Effector memory CD8-positive, alpha-beta T cell (primary cell): Measurements from ENCODE around the gene COMMD6.

Experiments used
- ATAC-seq: fragments of 150-1000 bp; cut with Tn5 transposase; replicated peaks from 2 replicates; pipeline ENCODE4 v1.10.0; 2021; ENCODE audit warnings: mild to moderate bottlenecking, moderate library complexity
- DNase-seq, 3 experiments: peaks; one replicate each; pipeline ENCODE4 v3.0.0; 2021
- H3K27ac Mint-ChIP-seq, 2 donors: one replicate each; pipeline ENCODE4 v1.8.0; 2022; ENCODE audit warnings: mild to moderate bottlenecking in 2 of 2, mixed read lengths in 2 of 2, moderate library complexity in 2 of 2
- H3K27me3 Mint-ChIP-seq, 2 donors: one replicate each; pipeline ENCODE4 v1.8.0; 2022; ENCODE audit warnings: mixed read lengths in 2 of 2
- H3K36me3 Mint-ChIP-seq: one replicate; pipeline ENCODE4 v1.8.0; 2022; ENCODE audit warnings: mild to moderate bottlenecking, moderate library complexity, mixed read lengths; ENCODE audit not compliant: insufficient read depth
- H3K4me1 Mint-ChIP-seq, 2 donors: one replicate each; pipeline ENCODE4 v1.8.0; 2022; ENCODE audit warnings: low read depth in 2 of 2, mixed read lengths in 2 of 2
- H3K4me3 Mint-ChIP-seq, 2 donors: one replicate each; pipeline ENCODE4 v1.8.0; 2022; ENCODE audit warnings: mild to moderate bottlenecking in 2 of 2, mixed read lengths in 2 of 2, moderate library complexity in 2 of 2
- H3K9me3 Mint-ChIP-seq, 2 donors: one replicate each; pipeline ENCODE4 v1.8.0; 2022; ENCODE audit warnings: mixed read lengths in 2 of 2
- total RNA-seq, 9 experiments: gene quantifications; one replicate each; lab custom pipeline; 2026; lab: John Stamatoyannopoulos, UW

Gene COMMD6
- 26.7 to 73.2 (median 35.0) reads per million in 9 experiments for total RNA-seq

GRCh38 chr13:75537401-75538365, at the start of gene COMMD6:
COMMD6 (minus strand) TSS chr13:75537841; CDS start chr13:75537805, 36 bp downstream.
- H3K9me3 Mint-ChIP-seq, result no peaks in the 10 kb centered on the region
- peaks cover 13% of the 10 kb centered on the region for H3K36me3 Mint-ChIP-seq
- peak within 1 kb of the TSS; percentile 91 to 96 for H3K27ac Mint-ChIP-seq
- H3K4me1 Mint-ChIP-seq, result peaks cover 30 to 37% of the 10 kb centered on the region in 2 donors
- H3K4me3 Mint-ChIP-seq, result peak within 1 kb of the TSS; percentile 95 to 99
- peak; percentile 49 to 60 (median 54) for DNase-seq
- peak; percentile 93 for ATAC-seq
- no peaks in the 10 kb centered on the region for H3K27me3 Mint-ChIP-seq

DNA sequence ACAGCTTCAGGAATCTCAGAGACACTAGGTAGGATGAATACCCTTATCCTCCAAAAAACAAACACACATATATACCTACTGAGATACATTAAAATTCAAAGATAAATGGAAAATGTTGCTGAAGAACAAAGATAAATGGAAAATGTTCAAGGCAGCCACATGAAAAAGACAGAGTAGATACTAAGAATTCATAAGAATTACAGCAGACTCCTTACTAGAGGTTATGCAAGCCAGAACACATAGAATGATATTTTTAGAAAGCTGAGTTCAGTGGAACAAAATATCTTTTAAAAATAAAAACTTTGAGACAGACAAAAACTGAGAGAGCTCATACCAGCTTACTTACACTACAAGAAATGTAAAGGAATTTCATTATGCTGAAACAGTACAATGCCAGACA, 47.5 kb upstream of the COMMD6 start:
- no peak overlapping the region for H3K4me3 Mint-ChIP-seq
- H3K36me3 Mint-ChIP-seq, result peaks cover 11% of the 10 kb centered on the region

DNA sequence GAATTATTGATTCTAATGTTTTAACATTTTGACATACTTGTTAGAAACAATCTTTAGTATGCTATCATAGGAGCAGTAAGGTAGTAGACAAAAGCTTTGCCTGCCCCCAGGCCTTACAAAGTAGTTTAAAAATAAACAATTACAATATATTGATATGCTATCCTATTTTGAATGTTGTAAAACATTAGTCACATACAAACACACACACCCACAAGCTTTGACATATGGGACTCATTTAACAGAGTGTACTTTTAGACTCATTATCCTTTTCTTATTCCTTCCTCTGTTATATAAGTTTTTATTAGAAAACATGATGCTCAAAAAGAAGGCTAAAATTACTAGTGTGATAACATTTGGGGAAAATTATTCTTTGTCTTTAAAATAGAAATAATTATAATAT, 45.5 kb upstream of the COMMD6 start:
- no peak overlapping the region for H3K4me3 Mint-ChIP-seq
- peaks cover 2 to 7% of the 10 kb centered on the region in 2 donors for H3K9me3 Mint-ChIP-seq

More for the DNA sequence above, 47.5 kb upstream of the COMMD6 start:
- no peaks in the 10 kb centered on the region for H3K27me3 Mint-ChIP-seq
- no peaks in the 10 kb centered on the region for H3K4me1 Mint-ChIP-seq
- no peak overlapping the region for H3K27ac Mint-ChIP-seq
- ATAC-seq (no peak), DNase-seq (no peak)
- peaks cover 2 to 7% of the 10 kb centered on the region in 2 donors for H3K9me3 Mint-ChIP-seq

GRCh38 chr13:75581874-75582640, 44.4 kb upstream of the COMMD6 start:
- DNase-seq (no peak), ATAC-seq (no peak)
- Mint-ChIP-seq H3K4me1 (no peaks in the 10 kb centered on the region), H3K27ac (no peak overlapping the region), H3K9me3 (peaks cover 2 to 7% of the 10 kb centered on the region in 2 donors), H3K27me3 (no peaks in the 10 kb centered on the region), H3K36me3 (peaks cover 11% of the 10 kb centered on the region), H3K4me3 (no peak overlapping the region)

More for the DNA sequence above, 45.5 kb upstream of the COMMD6 start:
- Mint-ChIP-seq H3K27ac (no peak overlapping the region), H3K4me1 (no peaks in the 10 kb centered on the region), H3K36me3 (peaks cover 11% of the 10 kb centered on the region), H3K27me3 (no peaks in the 10 kb centered on the region)
- DNase-seq, result no peak
- no peak for ATAC-seq

DNA sequence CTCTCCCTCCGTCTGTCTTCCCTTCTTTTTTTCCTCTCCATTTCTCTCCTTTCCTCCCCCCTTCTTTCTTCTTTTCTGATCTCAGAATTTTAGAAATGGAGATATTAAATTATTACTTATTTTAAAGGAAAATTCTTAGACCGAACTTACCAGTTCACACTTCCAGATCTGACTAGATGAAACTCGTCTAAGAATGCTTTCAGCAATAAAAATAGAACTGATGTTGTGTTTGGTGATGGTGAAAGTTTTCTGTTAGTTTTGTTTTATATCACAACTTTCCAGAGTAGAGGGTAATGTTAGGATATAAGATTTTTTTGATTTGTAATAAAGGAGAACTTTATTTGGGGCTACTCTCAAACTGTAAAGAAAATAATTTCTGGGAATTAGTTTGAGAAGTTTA, 41.9 kb upstream of the COMMD6 start:
- no peaks in the 10 kb centered on the region for H3K4me1 Mint-ChIP-seq

DNA sequence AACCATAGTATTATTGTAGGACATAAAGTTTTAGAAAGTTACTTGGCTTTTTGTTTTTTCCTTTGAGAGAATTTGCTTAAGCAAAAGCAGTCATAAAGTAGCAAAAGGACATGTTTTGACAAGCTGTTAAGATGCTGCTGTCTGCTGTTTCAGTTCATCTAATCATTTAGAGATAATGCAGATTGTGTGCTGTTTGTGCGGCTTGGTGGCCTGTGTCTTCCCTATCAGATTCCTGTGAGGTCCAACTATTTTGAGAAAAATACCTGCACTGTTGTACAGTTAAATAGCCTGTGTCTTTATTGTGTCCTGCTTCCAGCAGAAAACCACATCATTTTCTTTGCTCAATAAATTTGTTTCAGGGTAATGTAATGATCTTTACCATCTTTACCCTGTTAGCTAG, 31.9 kb upstream of the COMMD6 start:
- H3K4me3 Mint-ChIP-seq, result no peak overlapping the region
- H3K27me3 Mint-ChIP-seq, result no peaks in the 10 kb centered on the region
- peaks cover 38% of the 10 kb centered on the region for H3K36me3 Mint-ChIP-seq
- no peaks in the 10 kb centered on the region for H3K9me3 Mint-ChIP-seq
- H3K27ac Mint-ChIP-seq, result no peak overlapping the region
- ATAC-seq, result no peak
- DNase-seq, result no peak
- H3K4me1 Mint-ChIP-seq, result no peaks in the 10 kb centered on the region

More for the DNA sequence above, 41.9 kb upstream of the COMMD6 start:
- Mint-ChIP-seq H3K4me3 (no peak overlapping the region), H3K9me3 (peaks cover 0 to 2% of the 10 kb centered on the region in 2 donors), H3K27me3 (no peaks in the 10 kb centered on the region), H3K27ac (no peak overlapping the region), H3K36me3 (peaks cover 19% of the 10 kb centered on the region)
- ATAC-seq (no peak), DNase-seq (no peak)

DNA sequence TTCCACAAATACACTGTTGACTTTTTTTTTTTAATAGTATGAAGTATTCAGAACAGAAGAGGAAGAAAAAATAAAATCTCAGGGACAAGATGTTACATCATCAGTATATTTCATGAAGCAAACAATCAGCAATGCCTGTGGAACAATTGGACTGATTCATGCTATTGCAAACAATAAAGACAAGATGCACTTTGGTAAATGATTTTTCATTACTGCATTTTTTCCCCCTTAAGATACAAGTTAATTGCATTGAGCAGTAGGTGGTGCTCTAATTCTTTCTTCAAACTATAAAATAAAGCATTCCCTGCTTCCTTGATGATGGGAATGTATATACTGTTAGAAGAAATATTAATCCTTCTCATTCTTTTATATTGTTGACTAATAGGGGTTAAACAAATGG, 29.0 kb upstream of the COMMD6 start:
- DNase-seq (no peak), ATAC-seq (no peak)
- H3K4me1 Mint-ChIP-seq, result no peaks in the 10 kb centered on the region
- no peak overlapping the region for H3K27ac Mint-ChIP-seq
- no peak overlapping the region for H3K4me3 Mint-ChIP-seq
- H3K27me3 Mint-ChIP-seq, result no peaks in the 10 kb centered on the region
- H3K36me3 Mint-ChIP-seq, result peaks cover 30% of the 10 kb centered on the region
- no peaks in the 10 kb centered on the region for H3K9me3 Mint-ChIP-seq

GRCh38 chr13:75558145-75558840, 20.7 kb upstream of the COMMD6 start:
- Mint-ChIP-seq H3K36me3 (peaks cover 8% of the 10 kb centered on the region), H3K4me3 (no peak overlapping the region), H3K27me3 (no peaks in the 10 kb centered on the region), H3K9me3 (no peaks in the 10 kb centered on the region), H3K27ac (peak overlapping the region in 1 of 2 donors; percentile 84), H3K4me1 (peaks cover 15 to 42% of the 10 kb centered on the region in 2 donors)
- ATAC-seq (no peak), DNase-seq (no peak)

- H3K4me1 Mint-ChIP-seq, result peaks cover 21 to 48% of the 10 kb centered on the region in 2 donors
- no peaks in the 10 kb centered on the region for H3K27me3 Mint-ChIP-seq
- DNase-seq (no peak), ATAC-seq (no peak)
- peaks cover 10% of the 10 kb centered on the region for H3K36me3 Mint-ChIP-seq
- no peak overlapping the region for H3K4me3 Mint-ChIP-seq
- no peaks in the 10 kb centered on the region for H3K9me3 Mint-ChIP-seq
- H3K27ac Mint-ChIP-seq, result no peak overlapping the region
Observed at GRCh38 chr13:75556961-75557360, 19.3 kb upstream of the COMMD6 start.

DNA sequence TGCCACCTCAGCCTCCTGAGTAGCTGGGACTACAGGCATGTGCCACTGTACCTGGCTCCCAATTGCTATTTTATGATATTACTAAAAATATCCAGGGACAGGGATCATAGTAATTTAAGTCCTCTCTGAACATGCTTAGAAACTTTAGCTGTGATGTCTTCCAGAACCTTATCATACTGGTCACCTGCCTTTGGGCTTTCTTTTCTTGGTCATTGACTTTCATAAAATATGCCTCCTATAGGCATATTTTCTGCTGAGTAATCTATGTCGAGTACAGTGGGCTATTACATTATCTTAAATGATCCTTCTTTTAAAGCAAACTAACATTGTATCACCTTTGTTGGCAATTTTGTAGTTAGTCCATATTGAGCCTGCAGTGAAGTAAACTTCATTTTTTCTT, 18.2 kb upstream of the COMMD6 start:
- Mint-ChIP-seq H3K4me3 (no peak overlapping the region), H3K36me3 (peaks cover 6% of the 10 kb centered on the region), H3K9me3 (no peaks in the 10 kb centered on the region), H3K4me1 (peaks cover 24 to 56% of the 10 kb centered on the region in 2 donors), H3K27ac (no peak overlapping the region), H3K27me3 (no peaks in the 10 kb centered on the region)
- DNase-seq (no peak), ATAC-seq (no peak)

DNA sequence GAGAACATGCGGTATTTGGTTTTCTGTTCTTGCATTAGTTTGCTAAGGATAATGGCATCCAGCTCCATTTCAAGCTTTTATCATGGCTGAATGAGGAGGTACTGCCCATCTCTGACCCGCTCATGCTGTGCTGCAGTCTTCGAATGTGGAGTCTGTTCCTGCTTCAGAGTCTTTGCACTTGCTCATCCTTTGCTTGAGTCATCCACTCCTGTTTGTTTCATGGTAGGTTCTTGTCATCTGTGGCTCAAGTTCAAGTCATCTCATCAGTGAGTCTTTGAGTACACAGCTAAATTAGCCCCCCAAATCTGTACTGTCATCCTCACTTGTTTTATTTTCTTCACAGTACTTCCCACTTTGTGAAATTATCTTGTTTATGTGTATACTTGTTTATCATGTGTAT, 17.3 kb upstream of the COMMD6 start:
- ATAC-seq, result no peak

DNA sequence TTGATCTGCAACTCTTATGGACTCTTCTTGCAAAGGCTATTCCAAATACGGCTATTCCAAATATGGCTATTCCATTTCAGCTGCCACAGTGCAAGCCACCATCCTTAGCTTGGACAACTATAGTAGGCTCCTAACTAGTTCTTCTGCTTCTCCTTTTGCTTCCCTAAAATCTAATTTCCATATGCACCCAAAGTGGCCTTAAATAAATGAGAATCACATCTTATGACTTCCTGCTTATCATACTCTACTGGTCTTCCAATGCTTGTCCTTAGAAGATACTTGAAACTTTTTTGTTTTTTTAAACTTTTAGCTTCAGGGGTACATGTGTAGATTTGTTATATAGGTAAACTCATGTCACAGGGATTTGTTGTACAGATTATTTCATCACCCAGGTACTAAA, 16.8 kb upstream of the COMMD6 start:
- no peaks in the 10 kb centered on the region for H3K27me3 Mint-ChIP-seq
- H3K36me3 Mint-ChIP-seq, result peaks cover 15% of the 10 kb centered on the region
- DNase-seq (no peak), ATAC-seq (no peak)
- H3K4me1 Mint-ChIP-seq, result peaks cover 32 to 60% of the 10 kb centered on the region in 2 donors
- no peaks in the 10 kb centered on the region for H3K9me3 Mint-ChIP-seq
- no peak overlapping the region for H3K4me3 Mint-ChIP-seq
- H3K27ac Mint-ChIP-seq, result no peak overlapping the region

More for the DNA sequence above, 17.3 kb upstream of the COMMD6 start:
- DNase-seq, result no peak
- no peak overlapping the region for H3K27ac Mint-ChIP-seq
- H3K27me3 Mint-ChIP-seq, result no peaks in the 10 kb centered on the region
- peaks cover 10% of the 10 kb centered on the region for H3K36me3 Mint-ChIP-seq
- no peak overlapping the region for H3K4me3 Mint-ChIP-seq
- H3K9me3 Mint-ChIP-seq, result no peaks in the 10 kb centered on the region
- H3K4me1 Mint-ChIP-seq, result peaks cover 32 to 60% of the 10 kb centered on the region in 2 donors

DNA sequence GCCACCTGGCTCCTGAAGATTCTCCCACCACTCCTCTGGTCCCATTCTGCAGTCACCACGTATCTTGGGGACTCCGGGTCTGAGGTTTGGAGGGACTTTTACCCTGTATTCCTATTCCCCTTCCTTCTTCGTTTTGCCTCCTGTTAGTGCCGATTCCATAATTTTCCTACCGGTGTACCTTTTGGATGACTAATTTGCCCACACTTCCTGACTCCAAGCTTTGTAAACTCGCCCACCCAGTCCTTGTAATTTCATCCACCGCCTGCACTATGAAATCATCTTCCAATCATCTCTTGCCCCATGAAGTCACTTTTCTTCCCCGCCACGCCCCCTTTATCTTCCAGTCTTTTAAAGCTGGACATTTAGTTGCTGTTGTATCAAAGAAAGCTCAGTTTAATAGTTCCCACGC, 12.5 kb upstream of the COMMD6 start:
- Mint-ChIP-seq H3K36me3 (peaks cover 18% of the 10 kb centered on the region), H3K4me1 (peaks cover 33 to 45% of the 10 kb centered on the region in 2 donors), H3K4me3 (peak overlapping the region; percentile 90 to 92), H3K27ac (peak overlapping the region; percentile 95 to 96), H3K27me3 (no peaks in the 10 kb centered on the region), H3K9me3 (no peaks in the 10 kb centered on the region)
- ATAC-seq, result no peak
- DNase-seq, result no peak
